Measurements from ENCODE around the gene ERVFRD-1.

GRCh38 chr6:11083956-11084355 is 27.6 kb downstream of the ERVFRD-1 start:
- TF ChIP-seq CTCF (conservative IDR thresholded peaks at IDR 0.05), result no peak
- TF ChIP-seq ZFX (IDR thresholded peaks at IDR 0.05), result no peak

All from C4-2B (cell line).